ENCODE measurements around the gene ZNF19.
"Not testable (repeated sequence)": the region's sequence is repeated elsewhere in the genome, so short reads cannot be mapped to it uniquely, and the experiment has no call there.

- not testable (repeated sequence) for TF ChIP-seq CTCF (IDR thresholded peaks at IDR 0.05 in 8 of 11, conservative IDR thresholded peaks at IDR 0.05 in 3 of 11); POLR2A (IDR thresholded peaks at IDR 0.05)
These were observed 14.9 kb upstream of the ZNF19 start for GRCh38 chr16:71504051-71504450.

All from spleen (tissue), 7 donors.